Stimulated activated CD8-positive, alpha-beta memory T cell treated with anti-CD3 and anti-CD28 coated beads, Interleukin-15, amount 100 ng/mL, for 4 hours (primary cell): ENCODE measurements around the gene NSMF.

Experiments used
- DNase-seq, 2 donors: peaks; one replicate each; pipeline ENCODE4 v3.0.0-alpha.2; 2020; ENCODE audit warnings: low read depth in 2 of 2

Gene NSMF

GRCh38 chr9:137459152-137459600 is at the start of gene NSMF:
NSMF (minus strand) TSS chr9:137459334; CDS start chr9:137459102, 232 bp downstream.
- peak; percentile 79 to 87 for DNase-seq

GRCh38 chr9:137506702-137507171 is 47.6 kb upstream of the NSMF start:
- no peak for DNase-seq

GRCh38 chr9:137506274-137506673 is 47.1 kb upstream of the NSMF start:
- no peak for DNase-seq

GRCh38 chr9:137505421-137506140 is 46.4 kb upstream of the NSMF start:
- DNase-seq = no peak

- no peak for DNase-seq
Observed at GRCh38 chr9:137504432-137504777, 45.3 kb upstream of the NSMF start.

- no peak for DNase-seq
Observed at GRCh38 chr9:137502008-137502911, 43.1 kb upstream of the NSMF start.

- no peak for DNase-seq
Observed at GRCh38 chr9:137501457-137501856, 42.3 kb upstream of the NSMF start.

- DNase-seq = no peak
Observed at GRCh38 chr9:137500666-137501397, 41.7 kb upstream of the NSMF start.

- no peak for DNase-seq
Observed at GRCh38 chr9:137499858-137500661, 40.9 kb upstream of the NSMF start.

- no peak for DNase-seq
Observed at GRCh38 chr9:137499416-137499815, 40.3 kb upstream of the NSMF start.

GRCh38 chr9:137498720-137499150 is 39.6 kb upstream of the NSMF start:
- DNase-seq = no peak

GRCh38 chr9:137497921-137498719 is 39.0 kb upstream of the NSMF start:
- no peak for DNase-seq

- DNase-seq = no peak
Observed at GRCh38 chr9:137496601-137497375, 37.7 kb upstream of the NSMF start.

- DNase-seq = no peak
Observed at GRCh38 chr9:137494550-137495351, 35.6 kb upstream of the NSMF start.

GRCh38 chr9:137494104-137494544 is 35.0 kb upstream of the NSMF start:
- DNase-seq = no peak

GRCh38 chr9:137493364-137494103 is 34.4 kb upstream of the NSMF start:
- no peak for DNase-seq

GRCh38 chr9:137492464-137493363 is 33.6 kb upstream of the NSMF start:
- no peak for DNase-seq
